HTERT RPE-1 (cell line): Measurements from ENCODE around the gene LIPC.
"Not testable (repeated sequence)": the region's sequence is repeated elsewhere in the genome, so short reads cannot be mapped to it uniquely, and the experiment has no call there.

Experiments used
- in situ Hi-C: fragments of 300-500 bp; cut with MboI; formaldehyde crosslinking; loops from 4 replicates; pipeline ENCODE4 v1.14.3; 2020; ENCODE audit warnings: low sequenced_read_pairs

Gene LIPC

GRCh38 chr15:58602823-58603222 lies 171.0 kb downstream of the LIPC start:
- in situ Hi-C loops: no loop called here

- in situ Hi-C loops: not testable (repeated sequence)
These were observed 172.1 kb downstream of the LIPC start for GRCh38 chr15:58603927-58604326.

DNA sequence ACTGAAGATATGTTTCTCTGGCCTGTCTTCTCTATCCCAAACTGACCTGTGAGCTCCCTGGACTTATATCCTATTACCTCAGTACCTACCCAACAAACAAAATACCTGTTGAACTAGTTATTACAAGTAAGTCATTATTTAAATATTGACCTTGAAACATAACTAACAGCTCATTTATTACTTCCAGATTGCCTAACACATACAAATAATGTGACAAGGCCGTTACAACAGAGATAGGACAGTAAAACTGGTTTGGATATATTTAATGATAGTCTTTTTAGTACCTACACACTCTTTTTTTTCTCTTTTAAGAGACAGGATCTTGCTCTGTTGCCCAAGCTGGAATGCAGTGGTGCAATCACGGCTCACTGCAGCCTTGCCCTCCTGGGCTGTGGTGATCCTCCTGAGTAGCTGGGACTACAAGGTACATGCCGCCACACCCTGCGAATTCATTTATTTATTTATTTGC lies 172.7 kb downstream of the LIPC start:
- in situ Hi-C loops: no loop called here

- in situ Hi-C loops: no loop called here
These were observed 174.2 kb downstream of the LIPC start for GRCh38 chr15:58605931-58606530.

DNA sequence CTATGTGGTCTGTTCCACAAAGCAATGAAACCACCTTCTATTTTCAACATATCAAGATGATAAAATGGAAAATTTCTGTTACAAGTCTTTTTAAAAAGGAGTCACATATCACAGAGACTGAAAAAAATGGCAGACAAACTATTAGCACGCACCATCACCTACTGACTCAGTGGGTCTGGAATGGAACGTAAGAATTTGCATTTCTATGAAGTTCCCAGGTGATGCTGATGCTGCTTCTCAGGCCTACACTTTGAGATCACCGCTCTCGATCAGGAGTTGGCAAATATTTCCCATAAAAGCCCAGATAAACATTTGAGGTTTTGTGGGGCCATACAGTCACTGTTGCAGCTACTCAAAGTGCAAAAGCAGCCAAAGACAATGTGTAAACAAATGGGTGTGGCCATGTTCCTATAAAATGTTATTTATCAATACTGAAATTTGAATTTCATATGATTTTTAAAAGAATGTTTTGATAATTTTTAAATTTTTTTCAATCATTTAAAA lies 174.8 kb downstream of the LIPC start:
- in situ Hi-C loops: no loop called here

- in situ Hi-C loops: no loop called here
These were observed 176.4 kb downstream of the LIPC start for GRCh38 chr15:58608129-58608590.

DNA sequence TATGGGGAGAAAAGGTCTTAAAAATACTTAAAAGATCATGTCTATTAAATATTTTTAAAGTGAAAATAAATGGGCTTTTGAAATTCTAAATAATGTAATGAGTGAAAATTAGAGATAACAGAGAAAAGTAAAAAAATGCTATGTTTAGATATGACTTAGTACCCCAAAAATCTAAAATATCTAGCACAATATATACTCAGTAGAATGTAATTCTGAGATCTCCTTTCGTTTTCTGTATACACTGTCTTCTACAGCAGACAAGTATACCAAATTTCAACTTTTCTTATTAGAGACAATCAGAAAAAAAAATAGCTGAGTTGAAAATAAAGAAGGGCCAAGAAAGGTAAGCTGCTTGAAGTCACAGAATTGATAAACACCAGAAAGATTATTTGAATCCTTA lies 176.9 kb downstream of the LIPC start:
- in situ Hi-C loops: no loop called here

DNA sequence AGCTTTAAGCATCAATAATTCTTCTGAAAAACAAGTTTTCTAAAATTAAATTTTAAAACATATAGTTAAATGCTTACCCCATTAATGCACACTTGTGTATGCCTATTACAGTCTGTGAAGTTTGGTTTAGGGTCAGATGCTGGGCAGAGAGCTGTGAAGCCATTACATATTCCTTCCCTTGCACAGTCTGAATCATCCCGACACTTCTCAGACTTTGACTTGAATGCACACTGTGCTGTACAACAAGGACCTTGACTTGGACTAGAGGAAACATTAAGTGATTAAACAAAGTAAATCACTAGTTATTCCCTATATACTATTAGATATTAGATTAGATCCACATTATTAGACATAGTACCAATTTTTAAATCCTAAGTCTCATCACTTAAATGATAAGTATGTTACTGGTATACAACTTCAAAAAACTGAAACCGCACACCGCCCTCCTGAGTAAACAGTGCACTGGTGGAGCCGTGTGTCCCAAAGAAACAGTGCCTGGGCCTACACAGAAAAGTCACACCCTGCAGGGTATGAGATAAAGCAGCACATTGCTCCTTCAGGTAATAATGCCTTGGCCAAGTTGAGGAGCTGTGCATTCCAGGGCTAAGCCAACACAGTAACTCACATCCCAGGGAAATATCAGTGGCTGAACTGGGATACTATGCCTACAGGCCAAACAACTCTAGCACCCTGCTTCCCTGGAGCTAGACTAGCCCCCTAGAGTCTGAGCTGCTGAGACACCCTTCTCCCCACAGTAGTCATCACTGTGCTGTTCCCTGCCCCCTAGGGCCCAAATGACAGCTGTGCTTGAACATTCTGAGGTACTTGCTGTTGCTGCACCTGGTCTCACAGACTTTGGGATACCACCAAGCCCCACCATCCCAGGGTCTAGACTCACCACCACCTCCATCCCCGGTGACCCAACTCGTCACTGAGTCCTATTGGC lies 180.2 kb downstream of the LIPC start:
- in situ Hi-C loops: no loop called here

- in situ Hi-C loops: no loop called here
These were observed 184.4 kb downstream of the LIPC start for GRCh38 chr15:58616171-58616570.
